ENCODE data around the gene NDUFA3. TPM values are rescaled to one million over a fixed set of nuclear protein-coding genes. Genes with fewer than 3 reads are reported as not detected.
"Not testable (repeated sequence)": the region's sequence is repeated elsewhere in the genome, so short reads cannot be mapped to it uniquely, and the experiment has no call there.

The NDUFA3 gene
- total and polyA plus RNA-seq, 2 donors (not counting 1 experiment from before 2014, with no cell fraction given), result 55.4 to 94.4 TPM

GRCh38 chr19:54095136-54095858, 7.4 kb upstream of the NDUFA3 start:
- Histone ChIP-seq H3K4me1 (ENCODE audit: control insufficient read depth in 2 of 2, insufficient read depth in 2 of 2, low read length in 2 of 2) (peaks cover 15 to 16% of the 10 kb centered on the region in 2 donors), H3K27me3 (replicated peaks in 1 of 4; ENCODE audit: control extremely low read depth in 1 of 4, control insufficient read depth in 3 of 4, insufficient read depth in 4 of 4, low read length in 3 of 4) (peaks cover 0 to 34% (median 15%) of the 10 kb centered on the region in 4 experiments), H3K9ac (ENCODE audit: low read length) (peak overlapping the region; percentile 54), H3K4me3 (ENCODE audit: control extremely low read depth in 1 of 5, extremely low read depth in 1 of 5, insufficient read depth in 1 of 5, low read depth in 2 of 5, low read length in 4 of 5) (peak overlapping the region in 3 of 5 experiments; percentile 37 to 50 (median 42)), H3K27ac (ENCODE audit: low read length in 2 of 2) (no peak overlapping the region), H2AFZ (ENCODE audit: insufficient read depth, low read depth, low read length, poor library complexity, severe bottlenecking) (peak overlapping the region; percentile 87), H3K9me3 (ENCODE audit: control extremely low read depth in 1 of 3, control insufficient read depth in 2 of 3, insufficient read depth in 1 of 3, low read length in 2 of 3) (peaks cover 0 to 20% (median 0%) of the 10 kb centered on the region in 3 donors), H3K79me2 (ENCODE audit: control insufficient read depth, insufficient read depth, low read length) (no peaks in the 10 kb centered on the region), H4K20me1 (ENCODE audit: control insufficient read depth, insufficient read depth, low read length, poor library complexity, severe bottlenecking) (no peaks in the 10 kb centered on the region), H3K36me3 (replicated peaks in 1 of 2; ENCODE audit: control extremely low read depth in 1 of 2, control insufficient read depth in 1 of 2, extremely low read depth in 1 of 2, insufficient read depth in 2 of 2, low read length in 1 of 2) (no peaks in the 10 kb centered on the region), H3K4me2 (replicated peaks; ENCODE audit: low read depth, low read length, poor library complexity, severe bottlenecking) (peak overlapping the region; percentile 77)
- 75% methylated on average over 22 of the region's 22 CpGs for WGBS (ENCODE audit: insufficient coverage)
- TF ChIP-seq EZH2 (IDR thresholded peaks at IDR 0.05; ENCODE audit: borderline replicate concordance, insufficient read depth, low read depth, low read length, poor library complexity, severe bottlenecking) (no peak), CTCF (IDR thresholded peaks at IDR 0.05) (no peak)
- Mint-ChIP-seq H3K27me3 (peaks cover 22% of the 10 kb centered on the region), H3K4me3 (peak overlapping the region; percentile 80), H3K4me1 (peaks cover 7% of the 10 kb centered on the region), H3K9me3 (ENCODE audit: insufficient read depth) (no peaks in the 10 kb centered on the region), H3K27ac (no peak overlapping the region)
- ATAC-seq (ENCODE audit: low read depth) (no peak), DNase-seq (no peak)
- intact Hi-C loops (cut with micrococcal nuclease), result no loop called here
- ChIA-PET POLR2A (interaction anchor here (0.6 kb wide), 1 partner anchor 1037 kb away, joined by 5 read pairs; no protein-coding TSS in a partner anchor), CTCF (interaction anchor here (1.6 kb wide), 1 partner anchor 13 kb away, joined by 4 read pairs; no protein-coding TSS in a partner anchor)

GRCh38 chr19:54095859-54096616, 6.6 kb upstream of the NDUFA3 start:
- Histone ChIP-seq H3K27me3 (replicated peaks in 1 of 4; ENCODE audit: control extremely low read depth in 1 of 4, control insufficient read depth in 3 of 4, insufficient read depth in 4 of 4, low read length in 3 of 4) (peaks cover 0 to 34% (median 15%) of the 10 kb centered on the region in 4 experiments), H3K4me1 (ENCODE audit: control insufficient read depth in 2 of 2, insufficient read depth in 2 of 2, low read length in 2 of 2) (peaks cover 15 to 16% of the 10 kb centered on the region in 2 donors), H3K4me2 (replicated peaks; ENCODE audit: low read depth, low read length, poor library complexity, severe bottlenecking) (peak overlapping the region; percentile 77), H3K9ac (ENCODE audit: low read length) (peak overlapping the region; percentile 54), H3K4me3 (ENCODE audit: control extremely low read depth in 1 of 5, extremely low read depth in 1 of 5, insufficient read depth in 1 of 5, low read depth in 2 of 5, low read length in 4 of 5) (peak overlapping the region in 4 of 5 experiments; percentile 1 to 50 (median 40)), H3K9me3 (ENCODE audit: control extremely low read depth in 1 of 3, control insufficient read depth in 2 of 3, insufficient read depth in 1 of 3, low read length in 2 of 3) (peaks cover 0 to 20% (median 0%) of the 10 kb centered on the region in 3 donors), H2AFZ (ENCODE audit: insufficient read depth, low read depth, low read length, poor library complexity, severe bottlenecking) (peak overlapping the region; percentile 87)
- Mint-ChIP-seq H3K27ac (peak overlapping the region; percentile 7), H3K4me3 (peak overlapping the region; percentile 80), H3K27me3 (peaks cover 22% of the 10 kb centered on the region)
- H3K4me1 Mint-ChIP-seq; intact Hi-C loops (cut with micrococcal nuclease); POLR2A ChIA-PET; H3K27ac ChIP-seq (ENCODE audit: low read length in 2 of 2); H3K9me3 Mint-ChIP-seq (ENCODE audit: insufficient read depth); H4K20me1 ChIP-seq (ENCODE audit: control insufficient read depth, insufficient read depth, low read length, poor library complexity, severe bottlenecking); H3K79me2 ChIP-seq (ENCODE audit: control insufficient read depth, insufficient read depth, low read length); H3K36me3 ChIP-seq (replicated peaks in 1 of 2; ENCODE audit: control extremely low read depth in 1 of 2, control insufficient read depth in 1 of 2, extremely low read depth in 1 of 2, insufficient read depth in 2 of 2, low read length in 1 of 2): not testable (repeated sequence)
- 3% methylated on average over 46 of the region's 46 CpGs for WGBS (ENCODE audit: insufficient coverage)
- peak; percentile 69 for DNase-seq
- CTCF ChIA-PET, result interaction anchor here (1.6 kb wide), 1 partner anchor 12 kb away, joined by 4 read pairs; no protein-coding TSS in a partner anchor
- peak; percentile 82 for ATAC-seq (ENCODE audit: low read depth)
